HG03460 (cell line): ENCODE results near the gene NEK6.
A peak's percentile ranks its signal among the peaks of the same experiment; 100 is the strongest.

Experiments
- ATAC-seq: cut with Tn5 transposase; IDR thresholded peaks from one replicate; pipeline ENCODE4 v1.9.1; 2021; ENCODE audit not compliant: unreplicated experiment

NEK6 gene

DNA sequence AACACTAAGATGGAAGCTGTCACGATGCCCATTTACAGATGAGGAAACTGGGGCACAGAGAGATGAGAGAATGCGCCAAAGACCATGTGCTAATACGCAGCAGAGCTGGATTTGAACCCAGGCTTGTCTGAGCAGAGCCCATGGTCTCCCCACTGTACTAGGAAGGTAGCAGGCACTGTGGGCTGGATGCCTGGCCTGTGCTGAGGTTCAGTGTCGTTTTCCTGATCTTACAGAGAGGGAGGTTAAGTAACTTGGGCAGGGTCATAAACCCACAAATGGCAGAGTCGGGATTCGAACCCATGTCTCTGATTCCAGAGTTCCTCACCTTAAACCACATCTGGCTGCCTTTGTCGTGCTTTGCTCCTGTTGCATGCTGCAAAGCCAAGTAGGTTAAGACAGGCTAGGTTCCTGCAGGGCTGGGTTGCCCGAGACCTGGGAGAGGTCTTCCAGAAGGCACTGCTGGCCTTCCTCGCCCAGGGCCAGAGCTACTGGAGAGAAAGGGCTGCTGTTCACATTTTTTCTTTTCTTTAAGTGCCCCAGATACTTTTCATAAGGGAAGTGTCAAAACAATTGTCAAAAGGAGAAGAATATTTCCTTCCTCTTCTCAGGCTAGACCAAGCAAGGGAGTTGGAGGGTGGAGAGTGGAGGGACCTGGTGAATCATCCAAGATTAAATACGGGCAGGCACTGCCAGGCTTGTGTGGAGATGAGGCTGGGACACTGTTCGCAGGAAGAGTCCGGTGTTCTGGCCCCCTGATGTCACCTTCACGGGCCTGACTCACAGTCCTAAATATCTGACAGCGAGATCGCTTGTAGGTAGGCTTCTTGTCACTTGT lies 3.2 kb downstream of the NEK6 start:
- no peak for ATAC-seq

DNA sequence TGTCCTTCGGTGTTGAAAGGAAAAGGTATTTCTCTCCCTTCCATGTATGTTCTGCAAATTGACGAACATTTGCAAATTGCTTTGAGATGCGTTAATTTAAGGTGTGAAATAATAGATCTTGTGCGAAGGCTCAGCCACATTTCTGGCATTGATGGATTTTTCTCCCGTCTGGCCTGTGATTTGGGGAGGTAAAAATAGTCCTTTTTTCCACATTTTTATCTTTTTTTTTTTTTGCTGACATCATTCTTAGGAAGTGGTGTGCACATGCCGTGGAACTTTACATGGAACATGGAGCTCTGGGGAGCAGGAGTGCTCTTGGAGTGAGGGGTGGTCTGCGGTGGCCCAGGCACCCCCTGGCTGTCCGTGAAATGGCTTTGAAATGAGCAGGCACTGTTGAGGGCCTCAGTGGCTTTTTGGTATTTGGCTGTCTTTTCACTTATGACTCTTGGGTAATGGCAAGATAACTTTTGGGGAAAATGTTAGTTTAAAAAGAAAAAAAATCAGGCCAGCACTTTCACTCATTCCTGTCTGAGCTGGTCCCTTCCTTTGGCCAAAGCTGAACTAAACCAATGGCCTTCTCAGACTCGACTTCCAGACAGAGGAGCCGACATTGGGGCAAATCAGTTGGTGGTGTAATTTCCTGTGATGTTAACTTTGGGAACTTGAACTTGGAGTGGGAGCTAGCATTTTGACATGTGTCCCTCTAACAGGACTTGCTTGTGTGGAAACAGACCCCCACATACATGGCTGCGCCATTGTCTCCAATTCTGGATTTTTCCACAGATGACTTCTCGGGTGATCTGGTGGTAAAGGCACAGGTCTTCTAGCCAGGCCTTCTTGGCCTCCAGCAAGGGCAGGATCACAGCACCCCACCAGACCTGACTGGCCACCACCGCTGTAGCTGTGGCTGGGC lies 4.2 kb downstream of the NEK6 start:
- no peak for ATAC-seq

DNA sequence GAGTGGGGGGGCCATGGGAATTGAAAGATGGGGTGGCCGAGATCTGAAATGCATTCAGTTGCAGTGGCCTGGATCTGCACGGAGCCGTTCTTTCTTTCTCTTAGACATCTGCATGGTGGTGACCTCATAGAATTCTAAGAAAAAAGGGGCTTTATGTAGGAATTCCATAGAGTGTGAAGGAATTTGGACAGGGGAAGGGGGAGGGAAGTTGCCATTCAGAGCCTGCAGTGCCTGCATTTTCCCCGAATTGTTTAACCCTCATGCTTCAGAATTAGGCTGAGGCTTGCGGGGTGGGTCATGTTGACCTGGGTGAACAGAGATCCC lies 4.9 kb downstream of the NEK6 start:
- ATAC-seq = no peak

DNA sequence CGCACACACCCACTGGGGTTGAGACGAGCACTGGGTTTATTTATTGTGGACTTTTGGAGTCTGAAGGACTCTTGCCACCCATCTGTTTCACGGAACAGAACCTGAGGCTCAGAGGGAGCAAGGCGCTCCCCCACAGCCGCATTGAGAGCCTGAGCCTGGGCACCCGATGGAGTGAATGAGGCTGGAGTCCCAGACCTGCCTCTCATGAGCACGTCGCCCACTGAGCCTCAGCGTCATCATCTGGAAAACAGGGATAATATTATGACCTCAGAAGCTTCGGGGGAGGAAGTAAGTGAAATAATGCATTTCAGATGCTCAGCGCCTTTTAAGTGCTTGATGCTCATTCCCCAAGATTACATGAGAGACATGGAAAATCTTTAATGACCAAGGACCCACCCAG lies 5.5 kb downstream of the NEK6 start:
- no peak for ATAC-seq

- ATAC-seq = no peak
Measured at GRCh38 chr9:124263800-124264426, 6.2 kb downstream of the NEK6 start.

- ATAC-seq = peak; percentile 43
Measured at GRCh38 chr9:124264823-124265233, 7.1 kb downstream of the NEK6 start.

DNA sequence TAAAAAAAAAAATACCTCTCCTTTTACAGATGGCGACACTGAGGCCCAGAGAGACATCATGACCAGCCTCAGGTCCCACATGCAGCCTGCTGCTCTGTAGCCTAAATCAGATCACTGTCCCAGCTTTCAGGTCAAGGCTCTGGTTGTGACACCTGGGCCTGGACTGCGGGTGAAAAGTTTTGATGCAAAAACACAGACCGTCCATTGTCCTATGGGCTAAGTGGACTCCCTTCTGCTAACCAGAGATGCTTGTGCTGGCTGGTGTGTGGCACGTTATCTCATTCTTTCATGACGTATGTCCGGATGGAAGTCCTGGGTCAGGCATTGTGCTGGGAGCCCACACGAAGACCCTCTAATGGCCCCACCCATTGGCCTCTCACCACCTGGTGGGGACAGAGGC lies 7.8 kb downstream of the NEK6 start:
- ATAC-seq = no peak

DNA sequence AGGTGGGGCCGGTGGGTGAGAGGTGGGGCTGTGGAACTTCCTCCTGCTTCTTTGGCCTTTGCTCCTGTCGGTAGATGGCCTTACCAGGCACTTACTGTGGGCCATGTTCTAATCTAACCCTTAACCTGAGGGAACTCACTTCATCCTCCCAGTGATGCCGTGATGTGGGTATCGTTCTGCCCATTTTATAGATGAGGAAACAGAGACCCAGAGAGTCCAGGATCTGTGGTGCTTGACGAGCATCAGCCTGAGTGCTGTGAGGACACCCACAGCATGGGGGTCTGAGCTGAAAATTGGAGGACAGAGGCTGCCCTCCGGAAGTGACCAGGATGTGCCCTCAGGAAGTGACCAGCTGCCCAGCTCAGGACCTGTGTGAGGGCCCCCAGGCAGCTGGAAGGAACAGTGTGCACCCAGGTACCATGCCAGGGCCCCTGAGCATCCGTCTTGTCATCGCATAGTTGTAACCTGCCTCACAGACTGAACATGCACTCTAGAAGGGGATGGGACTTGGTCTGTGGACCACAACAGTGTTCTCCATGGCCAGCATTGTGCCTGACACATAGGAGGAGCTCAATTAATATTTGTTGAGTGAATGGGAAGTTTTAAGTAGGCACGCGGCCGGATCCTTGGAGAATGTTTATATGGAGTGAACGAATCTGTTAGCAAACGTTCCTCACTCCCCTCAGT lies 8.5 kb downstream of the NEK6 start:
- ATAC-seq = no peak

DNA sequence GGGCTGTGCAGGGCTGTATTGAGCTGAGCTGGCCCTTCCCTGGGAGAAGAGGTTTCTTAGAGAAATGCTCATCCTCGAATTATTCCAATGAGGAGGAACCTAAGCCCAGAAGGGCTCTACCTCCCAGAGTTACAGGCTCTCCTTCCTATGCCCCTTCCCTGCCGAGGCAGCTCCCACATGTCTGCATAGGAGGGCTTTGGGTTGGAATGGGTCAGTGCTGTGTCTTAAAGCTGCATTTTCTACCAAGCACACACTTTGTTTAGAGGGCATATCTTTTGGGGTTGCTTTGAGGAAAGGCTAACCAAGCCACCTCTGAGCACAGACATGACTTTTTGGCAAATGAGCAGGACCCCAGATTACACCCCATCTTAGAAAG lies 9.1 kb downstream of the NEK6 start:
- no peak for ATAC-seq

- no peak for ATAC-seq
Measured at GRCh38 chr9:124267271-124267807, 9.6 kb downstream of the NEK6 start.

GRCh38 chr9:124268248-124268647 lies 10.5 kb downstream of the NEK6 start:
- ATAC-seq = no peak

- no peak for ATAC-seq
Measured at GRCh38 chr9:124268661-124269060, 10.9 kb downstream of the NEK6 start.

GRCh38 chr9:124269556-124269955 lies 11.8 kb downstream of the NEK6 start:
- no peak for ATAC-seq

- no peak for ATAC-seq
Measured at GRCh38 chr9:124270504-124271335, 13.0 kb downstream of the NEK6 start.

DNA sequence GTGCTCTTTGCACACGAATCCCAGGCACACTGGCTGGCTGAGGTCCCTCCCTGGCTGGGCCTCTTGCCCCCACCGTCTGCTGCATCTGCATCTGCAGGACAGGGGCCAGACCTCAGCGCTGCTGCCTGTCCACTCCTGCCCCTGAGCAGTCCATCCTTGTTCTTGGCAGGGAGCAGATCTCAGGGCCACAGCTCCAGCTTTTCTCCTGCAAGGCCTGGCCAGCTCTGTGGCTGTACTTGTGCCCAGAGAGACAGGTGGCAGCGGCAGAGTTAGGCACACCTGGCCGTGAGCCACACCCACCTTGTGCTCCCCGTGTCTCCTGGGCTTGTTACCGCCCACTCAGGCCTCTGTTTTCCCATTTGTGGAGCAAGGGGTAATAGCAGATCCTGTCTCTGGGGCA lies 13.9 kb downstream of the NEK6 start:
- ATAC-seq = no peak

DNA sequence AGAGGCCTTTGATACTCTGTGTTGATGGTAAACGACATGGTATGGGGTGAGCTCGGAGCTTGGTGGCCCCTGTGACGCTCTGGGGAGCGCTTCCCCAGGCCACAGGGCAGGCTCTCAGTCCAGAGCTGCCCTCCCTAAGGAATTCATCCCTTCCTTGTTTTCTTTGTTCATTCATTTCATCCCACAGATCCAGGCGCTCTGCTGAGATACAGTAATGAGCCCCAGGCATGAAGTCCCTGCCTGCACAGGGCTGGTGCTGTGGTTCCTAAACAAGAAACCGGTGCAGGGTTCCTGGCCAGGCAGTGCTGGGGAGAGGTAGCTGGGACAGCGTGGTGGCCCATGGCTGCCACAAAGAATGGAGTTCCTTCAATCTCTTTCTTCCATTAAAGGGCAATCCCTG lies 14.4 kb downstream of the NEK6 start:
- ATAC-seq = no peak

DNA sequence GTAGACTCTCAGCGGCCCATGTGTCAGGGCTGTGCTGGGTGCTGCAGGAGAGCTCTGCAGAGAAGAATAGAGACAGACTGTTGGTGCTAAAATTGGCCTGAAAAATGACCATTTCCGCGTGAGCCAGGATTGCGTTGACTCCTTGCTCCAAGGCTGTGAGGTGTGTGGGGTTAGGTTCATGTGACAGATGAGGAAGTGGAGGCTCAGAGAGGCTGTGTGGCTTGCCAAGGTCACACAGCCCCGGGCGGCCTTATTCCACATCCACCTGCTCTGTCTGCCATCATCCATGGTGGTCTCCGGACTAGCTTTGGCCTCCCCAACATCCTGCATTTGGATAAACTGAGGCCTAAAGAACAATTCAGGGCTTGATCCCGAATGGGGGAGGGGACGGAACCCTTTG lies 15.2 kb downstream of the NEK6 start:
- no peak for ATAC-seq

GRCh38 chr9:124273427-124274160 lies 15.8 kb downstream of the NEK6 start:
- ATAC-seq = no peak

DNA sequence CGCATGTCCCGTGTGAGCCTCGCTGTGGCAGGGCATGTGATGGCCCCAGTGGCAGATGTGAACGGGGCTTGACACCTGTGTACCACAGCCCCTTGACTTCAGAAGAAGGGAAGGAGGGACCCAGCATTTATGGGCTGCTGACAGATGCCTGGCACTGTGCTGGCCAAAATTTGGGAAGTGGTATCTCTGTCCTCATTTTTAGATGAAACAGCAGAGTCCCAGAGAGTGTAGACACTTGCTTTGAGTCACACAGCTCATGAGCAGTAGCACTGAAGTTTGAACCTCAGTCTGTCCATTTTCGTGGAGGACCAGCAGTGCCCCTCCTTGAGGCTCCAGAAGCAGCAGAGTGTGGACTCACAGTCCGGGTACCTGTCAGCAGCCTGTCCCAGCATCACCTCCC lies 16.5 kb downstream of the NEK6 start:
- no peak for ATAC-seq
